NCI-H1436 (cell line): ENCODE measurements around the gene ST13.
"Not testable (repeated sequence)": the region's sequence is repeated elsewhere in the genome, so short reads cannot be mapped to it uniquely, and the experiment has no call there.

ENCODE experiments used
- DNase-seq: peaks from one replicate; lab custom pipeline; 2025; lab: John Stamatoyannopoulos, UW

ST13 gene

GRCh38 chr22:40782521-40782920 lies 73.9 kb downstream of the ST13 start:
- DNase-seq, result no peak

DNA sequence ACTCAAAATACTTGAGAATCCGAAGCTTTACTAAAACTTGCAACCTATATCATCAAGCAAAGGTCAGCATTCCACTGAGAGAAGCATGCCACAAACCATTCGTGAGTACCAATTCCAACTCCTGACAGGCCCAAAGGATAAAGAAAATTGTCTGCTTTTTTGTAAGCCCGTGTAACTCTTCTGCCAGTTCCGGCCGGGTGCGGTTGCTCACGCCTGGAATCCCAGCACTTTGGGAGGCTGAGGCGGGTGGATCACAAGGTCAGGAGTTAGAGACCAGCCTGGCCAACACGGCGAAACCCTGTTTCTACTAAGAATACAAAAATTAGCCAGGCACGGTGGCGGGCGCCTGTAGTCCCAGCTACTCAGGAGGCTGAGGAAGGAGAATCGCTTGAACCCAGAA lies 74.7 kb downstream of the ST13 start:
- not testable (repeated sequence) for DNase-seq
